GM03348 (cell line): ENCODE measurements around the gene PPP1R2C.

ENCODE experiments used
- DNase-seq: peaks from one replicate; pipeline ENCODE4 v3.0.0; 2012; ENCODE audit warnings: low spot score

PPP1R2C gene

GRCh38 chrX:42778096-42778495 is at the start of gene PPP1R2C:
Gene PPP1R2C (minus strand): TSS chrX:42778163. CDS start chrX:42778079, 84 bp downstream.
- no peak for DNase-seq

DNA sequence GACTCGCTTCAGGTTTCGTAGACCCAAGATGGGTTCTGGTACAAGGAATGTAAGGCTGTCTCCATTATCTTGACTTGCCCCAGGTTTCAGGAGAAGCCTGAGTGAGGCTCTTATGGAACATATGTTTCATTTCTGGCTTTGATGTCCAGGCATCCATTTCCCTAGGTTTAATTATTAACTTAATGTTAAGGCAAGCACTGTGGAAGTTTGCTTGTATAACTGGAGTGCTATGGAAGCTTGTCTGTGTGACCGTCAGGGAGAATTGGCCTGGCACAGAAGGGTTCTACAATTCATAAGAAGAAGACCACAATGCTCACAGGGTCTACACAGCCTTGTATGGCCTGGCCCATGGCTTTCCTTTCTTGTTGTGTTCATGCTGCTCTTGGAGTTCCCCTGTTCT is 47.2 kb upstream of the PPP1R2C start:
- no peak for DNase-seq

DNA sequence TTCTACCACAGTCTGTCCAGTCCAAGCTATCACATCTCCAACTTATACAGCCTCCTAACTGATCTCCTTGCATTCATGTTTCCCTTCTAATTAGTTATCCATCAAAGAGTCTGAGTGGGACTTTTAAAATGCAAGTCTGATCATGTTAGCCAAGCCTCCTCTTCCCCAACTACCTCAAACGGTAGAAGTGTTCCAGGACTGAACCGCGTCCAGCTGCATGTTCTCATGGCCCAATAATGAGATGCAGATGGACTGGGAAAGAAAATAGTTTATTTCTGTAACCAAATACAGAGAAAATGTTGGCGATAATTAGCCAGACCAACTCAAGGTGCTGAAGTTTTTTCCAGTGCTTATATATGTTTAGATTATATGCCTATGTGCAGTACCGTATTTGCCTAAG is 46.6 kb upstream of the PPP1R2C start:
- DNase-seq = no peak

DNA sequence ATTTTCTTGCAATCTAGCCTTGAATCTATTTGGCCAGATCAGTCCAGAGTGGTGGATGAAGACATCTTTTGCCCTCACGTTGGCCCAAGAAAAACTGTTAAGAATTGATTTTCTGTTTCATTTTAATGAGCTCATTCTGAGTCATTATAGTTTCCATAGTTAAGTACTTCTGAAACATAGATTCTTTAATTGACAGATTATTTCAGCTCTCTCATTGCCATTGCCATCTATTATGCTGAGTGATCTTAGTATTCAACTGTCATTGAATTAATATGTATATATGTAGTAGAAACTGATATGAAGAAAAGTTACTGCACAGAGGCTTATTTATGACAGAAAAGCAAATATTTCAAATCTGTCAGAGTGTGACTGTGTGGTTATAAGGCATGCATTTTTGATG is 45.5 kb upstream of the PPP1R2C start:
- DNase-seq = no peak

DNA sequence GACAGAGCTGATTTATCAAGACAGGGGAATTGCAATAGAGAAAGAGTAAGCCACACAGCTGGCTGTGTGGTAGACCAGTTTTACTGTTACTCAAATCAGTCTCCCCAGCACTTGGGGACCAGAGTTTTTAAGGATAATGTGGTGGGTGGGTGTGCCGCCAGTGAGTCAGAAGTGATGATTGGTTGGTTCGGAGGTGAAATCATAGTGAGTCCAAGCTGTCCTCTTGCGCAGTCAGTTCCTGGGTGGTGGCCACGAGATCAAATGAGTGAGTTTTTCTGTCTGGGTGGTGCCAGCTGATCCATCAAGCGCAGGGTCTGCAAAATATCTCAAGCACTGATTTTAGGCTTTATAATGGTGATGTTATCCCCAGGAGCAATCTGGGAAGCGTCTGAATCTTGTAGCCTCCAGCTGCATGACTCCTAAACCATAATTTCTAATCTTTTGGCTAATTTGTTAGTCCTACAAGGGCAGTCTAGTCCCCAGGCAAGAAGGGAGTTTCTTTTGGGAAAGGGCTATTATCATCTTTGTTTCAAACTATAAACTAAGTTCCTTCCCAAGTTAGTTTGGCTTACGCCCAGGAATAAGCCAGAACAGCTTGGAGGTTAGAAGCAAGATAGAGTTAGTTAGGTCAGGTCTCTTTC is 44.0 kb upstream of the PPP1R2C start:
- DNase-seq = no peak

DNA sequence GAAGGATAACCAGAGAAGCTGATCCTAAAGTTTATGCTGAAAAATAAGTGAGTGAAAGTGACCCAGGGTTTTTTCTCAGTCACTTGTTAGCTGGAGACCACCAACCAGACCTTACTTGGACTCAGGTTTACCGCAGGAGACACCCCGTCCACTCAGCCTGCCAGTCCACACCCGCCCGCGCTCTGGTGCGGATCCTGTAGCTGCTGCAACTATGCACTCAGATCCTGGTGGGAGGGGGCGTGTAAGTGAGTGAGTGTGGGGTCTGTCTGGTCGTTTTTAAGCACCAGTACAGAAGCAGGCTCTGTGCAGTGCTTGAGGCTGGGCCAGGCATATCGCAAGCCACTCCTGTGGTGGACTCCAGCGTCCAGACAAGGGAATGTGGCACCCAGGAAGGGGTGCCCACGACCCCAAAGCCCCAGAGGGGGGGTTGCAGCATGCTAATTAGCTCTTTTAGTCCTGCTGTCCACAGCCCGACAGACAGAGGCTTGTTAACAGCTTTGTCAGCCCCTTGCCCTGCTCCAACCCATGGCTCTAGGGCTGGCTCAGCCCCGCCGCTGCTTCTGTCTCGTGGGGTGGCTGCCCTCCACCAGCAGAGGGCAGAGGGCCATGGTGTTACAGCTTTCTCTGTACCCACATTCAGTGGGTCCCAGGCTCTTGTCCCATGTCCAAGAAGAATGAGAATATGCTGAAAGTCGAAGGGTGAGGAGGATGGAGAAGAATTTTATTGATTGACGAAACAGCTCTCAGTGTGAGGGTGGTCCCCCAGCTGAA is 40.4 kb upstream of the PPP1R2C start:
- no peak for DNase-seq

- DNase-seq = no peak
Measured at GRCh38 chrX:42809569-42809968, 31.6 kb upstream of the PPP1R2C start.

DNA sequence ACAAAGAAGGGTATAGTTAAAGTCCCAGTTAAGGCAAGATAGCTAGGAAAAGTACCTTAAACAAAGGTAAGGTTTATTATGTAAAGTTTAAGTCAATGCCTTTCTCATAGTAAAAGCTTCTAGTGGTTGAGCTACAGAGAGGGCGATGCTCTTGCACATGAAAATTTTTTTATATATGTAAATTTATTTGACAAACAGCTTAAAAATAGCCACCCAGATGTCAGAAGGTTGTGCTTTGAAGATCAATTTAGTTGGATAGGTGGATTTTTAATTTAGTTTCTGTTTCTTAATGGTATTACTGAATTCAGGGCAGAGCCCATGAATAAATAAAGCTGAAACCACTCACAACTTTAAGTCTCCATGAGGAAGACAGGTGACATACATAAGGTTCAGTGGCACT is 29.4 kb upstream of the PPP1R2C start:
- DNase-seq = no peak

- no peak for DNase-seq
Measured at GRCh38 chrX:42804524-42804923, 26.6 kb upstream of the PPP1R2C start.

DNA sequence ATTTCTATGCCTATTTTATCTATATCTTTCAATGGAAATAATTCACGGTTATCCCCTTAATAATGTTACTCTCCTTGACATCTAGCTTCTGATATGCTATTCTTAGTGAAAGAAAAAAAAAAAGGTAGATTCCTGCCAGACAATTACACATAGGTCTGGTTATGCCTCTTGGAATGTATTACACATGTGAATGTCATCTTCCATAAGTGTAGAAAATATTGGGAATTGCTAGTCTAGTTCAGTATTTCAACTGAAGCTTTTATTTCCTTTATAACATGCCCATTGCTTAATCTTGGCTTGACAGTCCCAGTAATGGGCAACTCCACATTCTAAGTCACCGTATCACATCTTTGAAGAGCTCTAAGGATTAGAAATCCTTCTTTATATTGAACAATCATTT is 25.4 kb upstream of the PPP1R2C start:
- DNase-seq = peak; percentile 35

DNA sequence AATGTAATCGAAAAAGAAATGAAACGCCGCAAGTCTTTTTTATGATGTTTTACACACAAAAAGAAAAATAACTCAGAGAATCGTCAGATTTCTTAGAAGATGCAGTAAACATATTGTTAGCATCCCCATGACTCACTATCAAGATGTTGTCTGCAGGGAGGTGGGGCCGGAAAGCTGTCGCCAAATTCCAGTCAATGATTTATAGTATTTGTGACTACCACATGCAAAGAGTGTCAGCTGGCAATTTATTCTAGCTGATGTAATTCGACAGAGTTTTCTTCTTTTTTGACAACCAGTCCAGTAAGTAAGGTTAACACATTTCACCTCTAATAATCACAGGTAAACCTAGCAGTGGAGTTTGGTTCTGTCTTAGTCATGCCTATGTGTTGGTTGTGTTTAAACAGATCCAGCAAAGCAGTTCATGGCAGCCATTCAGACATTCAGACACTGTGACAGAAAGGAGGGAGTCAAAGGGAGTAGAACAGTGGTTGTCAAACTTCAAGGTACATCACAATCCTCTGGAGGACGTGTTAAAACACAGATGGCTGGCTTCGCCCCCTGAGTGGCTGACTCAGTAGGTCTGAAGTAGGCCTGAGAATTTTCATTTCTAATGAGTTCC is 19.8 kb upstream of the PPP1R2C start:
- peak; percentile 47 for DNase-seq

- no peak for DNase-seq
Measured at GRCh38 chrX:42783451-42783850, 5.5 kb upstream of the PPP1R2C start.

GRCh38 chrX:42776195-42776594 is 1.8 kb downstream of the PPP1R2C start:
- no peak for DNase-seq

GRCh38 chrX:42772874-42773273 is 5.1 kb downstream of the PPP1R2C start:
- no peak for DNase-seq

GRCh38 chrX:42771506-42772335 is 6.2 kb downstream of the PPP1R2C start:
- DNase-seq = no peak

DNA sequence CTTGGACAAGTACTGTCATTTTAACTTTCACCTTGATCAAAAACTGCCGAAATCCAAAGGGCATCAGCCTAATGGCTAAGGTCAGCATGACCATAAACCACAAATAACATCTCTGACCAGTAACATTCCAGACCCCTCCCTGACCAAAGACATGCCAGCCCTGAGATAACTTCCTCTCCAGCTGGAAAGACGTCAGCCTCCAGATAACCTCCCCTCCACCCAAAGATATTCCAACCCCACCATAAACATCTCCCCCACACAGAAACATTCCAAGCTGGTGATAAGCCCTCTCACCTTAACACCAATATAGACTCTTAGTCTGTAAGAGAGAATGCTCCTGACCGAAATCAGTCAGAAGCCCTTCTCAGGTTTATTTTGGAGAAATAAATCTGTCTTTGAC is 7.4 kb downstream of the PPP1R2C start:
- no peak for DNase-seq

- no peak for DNase-seq
Measured at GRCh38 chrX:42759881-42760280, 18.1 kb downstream of the PPP1R2C start.

- DNase-seq = peak; percentile 58
Measured at GRCh38 chrX:42755815-42756214, 22.1 kb downstream of the PPP1R2C start.

DNA sequence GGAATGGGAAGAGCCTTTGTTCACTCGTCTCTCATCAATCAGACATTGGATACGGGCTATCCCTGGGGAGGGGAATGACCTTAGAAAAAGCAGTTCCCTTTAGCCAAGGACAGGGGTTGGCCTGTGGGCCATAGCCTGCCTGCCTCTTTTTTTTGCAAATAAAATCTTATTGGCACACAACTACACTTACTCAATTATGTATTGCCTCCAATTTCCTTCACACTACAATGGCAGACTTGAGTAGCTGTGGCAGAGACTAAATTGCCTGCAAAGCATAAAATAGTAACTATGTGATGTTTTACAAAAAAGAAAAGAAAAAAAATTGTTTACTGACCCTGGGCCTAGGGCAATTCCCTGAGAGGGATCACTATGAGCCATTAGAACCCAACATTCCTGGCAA is 23.4 kb downstream of the PPP1R2C start:
- no peak for DNase-seq

DNA sequence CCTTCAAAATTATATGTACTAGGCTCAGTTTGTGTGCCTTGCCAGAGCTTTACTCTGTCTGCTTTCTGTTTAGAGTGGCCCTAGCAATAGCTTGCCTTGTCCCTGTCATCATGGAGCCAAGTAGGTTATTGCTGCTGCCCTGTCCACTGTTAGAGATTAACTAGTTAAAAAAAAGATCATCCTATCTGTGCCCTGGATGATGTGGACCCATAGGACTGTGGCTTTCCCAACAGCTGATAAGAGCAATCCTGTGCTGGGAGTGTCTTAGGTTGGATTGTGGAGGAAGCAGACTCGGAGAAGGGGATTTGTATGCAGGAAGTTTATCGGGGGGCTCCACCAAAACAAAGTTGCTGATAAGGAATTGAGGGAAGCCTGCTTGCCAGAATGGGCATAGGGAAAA is 23.8 kb downstream of the PPP1R2C start:
- no peak for DNase-seq

DNA sequence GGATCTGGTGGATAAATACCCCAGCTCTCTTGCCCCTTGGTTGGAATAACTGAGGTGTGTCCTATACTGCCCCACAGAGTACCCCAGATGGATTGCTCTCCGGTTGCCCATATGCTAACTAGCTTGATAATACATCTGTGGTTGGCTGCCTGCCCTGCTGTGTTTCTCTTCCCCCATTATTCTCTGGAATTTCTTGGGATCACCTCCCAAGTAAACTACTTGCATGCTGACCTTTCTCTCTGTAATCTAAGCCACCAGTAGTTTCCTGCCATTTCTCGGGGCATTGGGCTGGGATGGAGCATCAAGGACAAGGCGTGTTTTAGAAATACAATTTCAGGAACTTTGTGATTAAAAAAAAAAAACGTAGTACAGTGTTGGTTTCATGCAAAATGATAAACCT is 25.2 kb downstream of the PPP1R2C start:
- no peak for DNase-seq

DNA sequence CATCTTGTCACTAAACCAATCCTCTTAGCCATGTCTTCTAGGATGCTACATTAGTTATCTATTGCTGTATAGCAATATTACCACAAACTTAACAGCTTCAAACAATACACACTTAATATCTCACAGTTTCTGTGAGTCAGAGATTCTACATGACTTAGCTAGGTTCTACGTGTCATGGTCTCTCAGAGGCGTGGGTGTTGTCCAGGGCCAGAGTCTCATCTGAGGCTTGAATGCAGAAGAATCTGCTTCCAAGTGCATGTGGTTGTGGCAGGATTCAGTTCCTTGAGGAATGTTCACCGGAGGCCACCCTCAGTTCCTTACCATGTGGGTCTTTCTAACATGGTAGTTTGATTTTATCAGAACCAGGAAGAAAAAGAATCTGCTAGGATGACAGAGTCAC is 26.4 kb downstream of the PPP1R2C start:
- peak; percentile 37 for DNase-seq
